HT1080 (cell line): ENCODE data around the gene MRPL53. TPM values are rescaled to one million over a fixed set of nuclear protein-coding genes. Genes with fewer than 3 reads are reported as not detected.
A peak's percentile ranks its signal among the peaks of the same experiment; 100 is the strongest.

Experiments
- DNase-seq: peaks from one replicate; pipeline ENCODE4 v3.0.0-alpha.2; 2015; ENCODE audit warnings: low read depth
- polyA plus RNA-seq, 2 experiments: library from polyadenylated mRNA; depleted of rRNA; stranded (reverse); fragments of >200 nt; gene quantifications; 2 replicates each; pipeline ENCODE4 v1.2.3, GENCODE V29; 2015
- total RNA-seq: library from RNA; depleted of rRNA; stranded (reverse); fragments of >200 nt; shearing (Covaris generic); gene quantifications from 2 replicates; pipeline ENCODE4 v1.2.3, GENCODE V29; 2014; rRNA removed

MRPL53 gene
- 79.3 and 113 TPM in 2 replicates for total RNA-seq
- 32.9 and 48.0 TPM in 2 replicates for polyA plus RNA-seq (2015; cell fraction: cytosol; rRNA removed)
- 21.0 and 29.0 TPM in 2 replicates for polyA plus RNA-seq (2015; cell fraction: nucleus; rRNA removed)

GRCh38 chr2:74472086-74472944, at the start of gene MRPL53:
TSS of gene MRPL53 (minus strand) at chr2:74472680. CDS start at chr2:74472660, 20 bp downstream.
- peak; percentile 86 for DNase-seq

GRCh38 chr2:74516650-74517049, 44.2 kb upstream of the MRPL53 start:
- DNase-seq: no peak

GRCh38 chr2:74515981-74516633, 43.6 kb upstream of the MRPL53 start:
- no peak for DNase-seq

GRCh38 chr2:74515271-74515980, 42.9 kb upstream of the MRPL53 start:
- DNase-seq: no peak

GRCh38 chr2:74514368-74515270, 42.1 kb upstream of the MRPL53 start, which contains the start of gene TLX2:
TSS of gene TLX2 (plus strand) at chr2:74514450. CDS start at chr2:74514807, 357 bp downstream.
- DNase-seq: no peak

GRCh38 chr2:74513605-74514367, 41.3 kb upstream of the MRPL53 start:
- no peak for DNase-seq

- no peak for DNase-seq
Measured at GRCh38 chr2:74512744-74513604, 40.5 kb upstream of the MRPL53 start.

GRCh38 chr2:74511104-74511989, 38.9 kb upstream of the MRPL53 start:
- DNase-seq: peak; percentile 36

- no peak for DNase-seq
Measured at GRCh38 chr2:74510272-74510671, 37.8 kb upstream of the MRPL53 start.

- DNase-seq: no peak
Measured at GRCh38 chr2:74507926-74508520, 35.5 kb upstream of the MRPL53 start.

GRCh38 chr2:74507145-74507925, 34.9 kb upstream of the MRPL53 start, which contains the start of gene PCGF1:
TSS of gene PCGF1 (minus strand) at chr2:74507695. CDS start at chr2:74507668, 27 bp downstream.
- peak; percentile 96 for DNase-seq

GRCh38 chr2:74505448-74506246, 33.2 kb upstream of the MRPL53 start:
- DNase-seq: no peak

- no peak for DNase-seq
Measured at GRCh38 chr2:74504591-74504990, 32.1 kb upstream of the MRPL53 start.

- no peak for DNase-seq
Measured at GRCh38 chr2:74503506-74504475, 31.3 kb upstream of the MRPL53 start.
